C4-2B (cell line): Measurements from ENCODE around the gene SARNP.
"Not testable (repeated sequence)": the region's sequence is repeated elsewhere in the genome, so short reads cannot be mapped to it uniquely, and the experiment has no call there.

Source experiments
- H3K27ac ChIP-seq: fragments of 450-650 bp; 2 replicates; pipeline ENCODE4 v1.5.1; 2017
- CTCF ChIP-seq: fragments of 450-650 bp; conservative IDR thresholded peaks from 2 replicates; pipeline ENCODE4 v1.5.1; 2017; ENCODE audit warnings: mild to moderate bottlenecking
- ZFX ChIP-seq: fragments of 450-650 bp; IDR thresholded peaks from 2 replicates; pipeline ENCODE4 v1.6.1; 2017

Gene SARNP

GRCh38 chr12:55817345-55818139 is at the start of gene SARNP, which contains the start of gene ORMDL2:
Gene SARNP (minus strand): TSS chr12:55817724. CDS start chr12:55817701, 23 bp downstream.
Gene ORMDL2 (plus strand): TSS chr12:55818041. CDS start chr12:55819000, 959 bp downstream.
- peak within 1 kb of the TSS; percentile 95 for H3K27ac ChIP-seq
- TF ChIP-seq ZFX (no peak), CTCF (no peak)

DNA sequence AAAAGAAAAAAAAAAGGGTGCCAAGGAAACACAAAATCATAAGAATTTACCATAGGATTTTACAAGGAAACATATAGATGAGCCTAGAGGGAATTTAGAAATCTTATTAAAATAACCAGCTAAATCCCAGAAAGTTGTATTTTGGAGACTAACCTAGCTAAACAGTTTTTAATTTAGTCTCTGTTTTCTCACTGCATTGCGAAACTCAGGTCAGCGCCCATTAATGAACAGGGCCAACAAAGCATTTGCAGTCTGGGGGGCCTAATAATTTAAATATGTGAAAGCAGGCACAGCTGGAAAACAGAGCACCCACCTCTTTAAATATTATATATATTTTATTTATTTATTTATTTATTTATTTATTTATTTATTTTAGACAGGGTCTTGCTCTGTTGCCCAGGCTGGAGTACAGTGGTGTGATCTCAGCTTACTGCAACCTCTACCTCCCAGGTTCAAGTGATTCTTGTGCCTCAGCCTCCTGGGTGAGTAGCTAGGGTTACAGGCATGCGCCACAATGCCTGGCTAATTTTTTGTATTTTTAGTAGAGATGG is 49.0 kb upstream of the SARNP start:
- not testable (repeated sequence) for H3K27ac ChIP-seq

- no peak overlapping the region for H3K27ac ChIP-seq
- TF ChIP-seq CTCF (no peak), ZFX (no peak)
Measured at GRCh38 chr12:55865327-55865726, 47.8 kb upstream of the SARNP start.

- not testable (repeated sequence) for H3K27ac ChIP-seq
Measured at GRCh38 chr12:55862931-55863330, 45.4 kb upstream of the SARNP start.

GRCh38 chr12:55862286-55862685 is 44.8 kb upstream of the SARNP start:
- TF ChIP-seq CTCF (no peak), ZFX (no peak)
- no peak overlapping the region for H3K27ac ChIP-seq

GRCh38 chr12:55861871-55862270 is 44.3 kb upstream of the SARNP start:
- H3K27ac ChIP-seq = no peak overlapping the region
- TF ChIP-seq CTCF (no peak), ZFX (no peak)

- no peak overlapping the region for H3K27ac ChIP-seq
- TF ChIP-seq ZFX (no peak), CTCF (no peak)
Measured at GRCh38 chr12:55861396-55861795, 43.9 kb upstream of the SARNP start.

- no peak overlapping the region for H3K27ac ChIP-seq
- TF ChIP-seq CTCF = no peak
- TF ChIP-seq ZFX = no peak
Measured at GRCh38 chr12:55852740-55853139, 35.2 kb upstream of the SARNP start.
